Mammary epithelial cell (primary cell): Measurements from ENCODE around the gene COL23A1.

Source experiments
- CTCF ChIP-seq, 2 donors: IDR thresholded peaks in 1 of 2; conservative IDR thresholded peaks in 1 of 2; 2 replicates each; pipeline ENCODE4 v1.5.1; 2011 to 2012; ENCODE audit warnings: inconsistent platforms in 2 of 2, low read length in 2 of 2, mild to moderate bottlenecking in 2 of 2, control low read depth in 1 of 2, low read depth in 1 of 2; ENCODE audit not compliant: insufficient read depth in 1 of 2; ENCODE audit errors: extremely low read depth in 1 of 2
- EZH2 ChIP-seq: IDR thresholded peaks from 2 replicates; pipeline ENCODE4 v1.6.1; 2012; ENCODE audit warnings: low read length, inconsistent platforms, borderline replicate concordance

- TF ChIP-seq CTCF (conservative IDR thresholded peaks at IDR 0.05 in 1 of 2, IDR thresholded peaks at IDR 0.05 in 1 of 2; ENCODE audit: extremely low read depth in 1 of 2, insufficient read depth in 1 of 2, low read depth in 1 of 2, low read length in 2 of 2) (no peak), EZH2 (no peak)
Observed at GRCh38 chr5:178460598-178460997, 129.6 kb downstream of the COL23A1 start.
